GM19397 (cell line): ENCODE results near the gene CETN3.

Experiments
- ATAC-seq: cut with Tn5 transposase; IDR thresholded peaks from one replicate; pipeline ENCODE4 v1.9.1; 2021; ENCODE audit warnings: mild to moderate bottlenecking, moderate library complexity; ENCODE audit not compliant: unreplicated experiment

Gene CETN3

GRCh38 chr5:90409318-90410177 lies at the start of gene CETN3:
Gene CETN3 (minus strand): TSS chr5:90409756. CDS start chr5:90409661, 95 bp downstream.
- ATAC-seq: peak; percentile 93

DNA sequence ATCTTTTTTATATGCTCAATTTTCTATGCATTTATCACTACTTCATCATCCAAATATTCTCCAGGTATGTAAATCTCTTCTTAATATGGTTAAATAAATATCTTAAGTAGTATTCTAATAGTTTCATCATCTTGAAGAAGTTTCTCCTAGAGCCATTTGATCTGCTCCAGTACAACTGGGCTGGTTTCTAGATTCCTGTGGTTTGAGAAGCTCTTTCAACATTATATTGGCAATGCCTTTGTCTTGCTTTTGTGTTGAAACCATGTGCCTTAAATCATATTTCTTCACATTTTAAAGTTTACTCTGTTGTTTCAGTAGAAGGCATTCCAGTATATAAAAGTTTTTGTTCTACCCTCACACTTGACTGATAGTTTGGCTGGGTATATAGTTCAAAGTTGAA lies 37.4 kb upstream of the CETN3 start:
- no peak for ATAC-seq

- no peak for ATAC-seq
These were observed 31.1 kb upstream of the CETN3 start for GRCh38 chr5:90440644-90441043.

GRCh38 chr5:90438100-90438499 lies 28.5 kb upstream of the CETN3 start:
- no peak for ATAC-seq

- ATAC-seq: no peak
These were observed 28.1 kb upstream of the CETN3 start for GRCh38 chr5:90437663-90438062.

DNA sequence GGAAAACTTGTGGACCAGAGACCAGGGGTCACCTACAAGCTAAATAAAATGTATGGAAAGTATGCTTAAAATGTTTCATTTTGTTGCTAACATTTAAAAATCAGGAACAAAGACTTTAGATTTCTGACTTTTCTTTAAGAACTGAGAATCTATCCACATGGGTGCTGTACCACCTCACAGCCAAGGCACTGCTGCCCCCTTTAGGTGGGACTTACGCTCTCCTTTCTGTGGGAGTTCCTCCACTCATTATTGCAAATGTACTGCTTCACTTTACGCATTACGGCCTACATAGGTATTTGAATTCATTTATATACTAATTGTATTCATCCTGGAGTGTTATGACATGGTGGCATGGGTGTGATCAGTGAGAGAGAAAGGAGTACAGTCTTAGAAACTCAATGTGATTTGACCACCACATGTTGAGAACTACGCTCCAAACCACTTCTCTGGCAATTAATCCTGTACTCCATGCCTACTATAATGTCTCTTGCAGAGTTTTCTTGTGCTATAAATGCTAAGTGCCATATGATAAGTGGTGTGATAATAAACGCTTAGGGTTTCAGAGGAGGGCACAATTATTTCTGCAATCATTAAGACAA lies 24.7 kb upstream of the CETN3 start:
- peak; percentile 72 for ATAC-seq

- no peak for ATAC-seq
These were observed 14.7 kb upstream of the CETN3 start for GRCh38 chr5:90424245-90424644.

DNA sequence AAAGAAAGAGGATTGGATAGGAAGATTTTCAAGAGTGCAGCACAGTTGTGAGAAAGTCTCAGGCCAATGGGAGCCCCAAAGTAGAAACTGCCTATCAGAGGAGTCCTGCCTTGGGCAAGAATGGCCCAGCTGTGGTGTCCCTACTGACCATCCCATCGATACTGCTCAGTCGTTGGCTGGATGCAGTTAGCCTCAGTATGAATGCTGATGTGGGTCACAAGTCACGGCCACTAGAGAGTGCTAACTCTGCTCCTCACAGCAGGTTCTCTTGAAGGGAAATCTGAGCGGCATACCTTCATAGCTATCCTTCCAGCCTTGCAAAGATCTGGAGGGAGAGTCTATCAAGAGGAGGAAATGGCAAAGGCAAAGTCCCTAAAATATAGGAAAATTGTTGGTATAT lies 11.6 kb upstream of the CETN3 start:
- ATAC-seq: no peak

DNA sequence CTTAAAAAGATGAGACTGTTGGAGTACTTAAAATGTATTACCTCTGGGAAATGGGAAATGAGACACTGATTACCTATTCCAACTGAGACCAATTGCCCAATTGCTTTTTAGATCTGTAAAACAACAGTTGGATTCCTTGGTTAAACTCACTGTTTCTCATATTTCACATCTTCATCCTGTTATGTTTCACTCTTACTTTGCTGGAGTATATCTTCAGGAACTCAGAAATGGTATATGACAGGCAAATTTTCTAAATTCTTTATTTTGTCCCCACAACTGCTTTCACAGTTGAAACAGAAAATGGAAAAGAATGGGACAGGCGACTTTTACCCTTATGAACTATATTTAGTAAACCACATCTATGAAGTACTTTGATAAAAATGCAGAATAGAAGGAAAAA lies 8.7 kb upstream of the CETN3 start:
- no peak for ATAC-seq

GRCh38 chr5:90410178-90410762 lies 714 bp upstream of the CETN3 start:
- no peak for ATAC-seq

GRCh38 chr5:90408571-90409317 lies 812 bp downstream of the CETN3 start:
- ATAC-seq: peak; percentile 0

DNA sequence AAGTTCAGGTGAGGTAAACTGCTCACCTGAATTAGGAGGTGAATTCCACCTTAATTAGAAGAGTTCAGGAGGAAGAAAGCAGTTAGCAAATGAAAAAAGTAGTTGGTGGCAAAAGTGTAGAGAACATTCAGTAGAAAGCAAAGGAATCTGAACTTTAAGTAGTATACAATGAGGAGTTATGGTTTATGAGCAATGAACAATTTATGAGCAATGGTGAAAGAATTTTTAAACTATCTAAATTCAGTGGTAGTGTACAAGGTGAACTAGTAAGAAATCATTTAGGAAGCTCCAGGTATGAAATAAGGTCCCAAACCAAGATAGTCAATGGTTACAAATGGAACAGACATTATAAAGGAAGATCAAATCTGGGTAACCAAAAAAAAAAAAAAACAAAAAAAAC lies 3.1 kb downstream of the CETN3 start:
- ATAC-seq: no peak

DNA sequence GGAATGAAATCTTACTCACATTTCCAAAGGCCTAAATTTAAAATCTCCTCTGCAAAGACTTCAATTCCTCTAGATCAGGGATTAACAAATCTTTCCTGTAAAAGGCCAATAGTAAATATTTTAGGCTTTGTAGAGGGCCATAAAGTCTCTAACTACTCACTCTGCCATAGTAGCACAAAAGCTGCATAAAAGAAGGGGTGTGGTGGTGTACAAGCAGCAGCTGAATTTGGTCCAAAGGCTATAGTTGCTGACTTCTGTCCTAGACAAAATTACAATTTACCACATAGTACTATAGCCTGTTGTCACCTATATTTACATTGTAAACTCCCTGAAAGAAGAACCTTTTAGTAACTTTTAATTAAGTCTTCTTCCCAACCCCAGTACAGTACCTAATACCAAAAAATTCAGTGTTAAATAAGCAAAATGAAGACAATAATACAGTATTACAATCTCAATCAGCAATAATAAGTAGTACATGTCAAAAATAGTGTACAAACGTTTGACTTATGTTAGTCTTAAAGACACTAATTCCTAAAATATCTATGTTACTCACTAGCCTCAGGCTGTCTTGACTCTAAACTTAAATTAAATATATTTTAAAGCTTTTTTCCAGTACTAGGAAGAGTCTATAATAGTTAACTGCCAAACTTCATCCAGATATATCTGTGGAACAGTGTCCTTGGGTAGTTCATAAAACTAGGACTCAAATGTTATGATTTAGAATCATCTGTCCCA lies 6.9 kb downstream of the CETN3 start:
- no peak for ATAC-seq

DNA sequence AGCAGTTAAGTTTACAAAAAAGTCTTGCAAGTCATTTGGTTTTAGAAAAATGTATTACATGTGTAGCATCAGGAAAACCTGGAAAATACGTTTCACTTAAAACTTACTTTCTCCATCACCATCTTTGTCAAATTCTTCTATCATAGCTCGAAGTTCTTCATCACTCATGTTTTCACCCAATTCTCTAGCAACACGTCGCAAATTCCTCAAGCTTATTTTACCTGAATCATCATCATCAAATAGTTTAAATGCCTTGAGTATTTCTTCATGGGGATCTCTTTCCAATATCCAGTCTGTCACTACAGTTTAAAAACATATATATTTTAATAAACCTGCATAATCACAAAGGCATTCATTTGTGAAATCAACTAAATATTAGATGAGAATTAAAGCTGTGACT lies 10.3 kb downstream of the CETN3 start:
- no peak for ATAC-seq

DNA sequence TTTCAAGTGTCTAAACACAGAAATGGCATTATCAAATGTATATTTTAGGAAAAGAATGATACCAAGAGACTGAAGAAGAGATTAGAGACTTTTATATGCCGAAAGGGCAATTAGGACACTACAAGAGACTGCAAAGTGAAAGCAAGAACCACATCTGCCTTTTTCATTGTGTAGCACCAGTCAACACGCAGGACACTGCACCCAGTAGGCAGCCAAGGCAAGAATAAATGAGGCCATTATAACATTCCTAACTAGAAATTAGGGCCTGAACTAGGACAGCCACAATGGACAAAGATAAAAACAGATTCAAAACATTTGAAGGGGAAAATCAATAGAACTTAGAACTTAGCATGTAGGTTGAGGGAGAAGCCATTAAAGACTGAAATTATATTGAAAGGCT lies 10.8 kb downstream of the CETN3 start:
- no peak for ATAC-seq

DNA sequence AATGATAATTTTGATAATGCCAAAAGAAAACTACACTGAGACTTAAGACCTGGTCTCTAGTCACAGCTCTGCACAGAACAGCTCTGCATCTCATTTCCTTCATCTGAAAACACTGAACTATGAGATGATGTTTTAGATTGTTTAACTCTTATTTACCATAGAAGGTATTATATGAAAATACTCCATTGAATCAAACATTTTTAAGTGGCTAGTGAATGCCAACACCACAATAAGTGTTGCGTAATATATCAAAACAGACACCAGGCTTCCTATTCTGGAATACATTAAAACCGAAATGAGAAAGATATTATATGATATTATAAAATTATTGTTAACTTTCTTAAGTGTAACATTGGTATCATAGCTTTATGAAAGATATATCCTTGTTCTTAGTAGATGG lies 14.6 kb downstream of the CETN3 start:
- no peak for ATAC-seq

- no peak for ATAC-seq
These were observed 18.6 kb downstream of the CETN3 start for GRCh38 chr5:90390928-90391327.

- no peak for ATAC-seq
These were observed 19.2 kb downstream of the CETN3 start for GRCh38 chr5:90390326-90390725.

GRCh38 chr5:90387508-90387907 lies 22.0 kb downstream of the CETN3 start:
- no peak for ATAC-seq

DNA sequence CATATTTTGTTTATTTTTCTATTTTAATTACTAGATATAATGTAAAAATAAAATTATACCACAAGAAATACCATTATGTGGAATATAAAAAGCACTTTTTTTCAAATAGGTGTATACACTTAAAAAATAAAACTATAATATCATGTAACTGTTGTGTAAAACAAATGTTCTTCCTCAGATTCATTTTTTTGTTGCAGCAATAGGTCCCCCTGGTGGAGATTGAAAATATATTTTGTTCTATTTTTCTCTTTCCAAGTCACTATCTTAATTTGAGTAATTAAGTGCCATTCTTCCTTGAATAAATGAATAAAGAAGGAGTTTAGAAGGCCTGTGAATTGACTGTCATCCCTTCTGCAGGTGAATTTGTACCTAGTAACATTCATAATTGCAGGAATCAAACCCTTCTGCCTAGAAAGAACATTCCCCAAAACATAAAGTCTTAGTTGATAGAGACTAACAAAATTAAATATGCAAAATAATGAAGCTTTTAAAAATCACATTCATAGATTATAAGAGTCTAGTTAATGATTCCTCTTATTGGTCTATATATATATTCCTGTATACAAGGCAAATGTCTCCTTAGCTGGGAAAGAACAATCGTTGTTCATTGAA lies 23.4 kb downstream of the CETN3 start:
- ATAC-seq: no peak
